Measurements from ENCODE around the gene SSBP1. TPM values are rescaled to one million over a fixed set of nuclear protein-coding genes. Genes with fewer than 3 reads are reported as not detected.

SSBP1 gene
- total RNA-seq, 1 donor from 2014 or later = 266 TPM

DNA sequence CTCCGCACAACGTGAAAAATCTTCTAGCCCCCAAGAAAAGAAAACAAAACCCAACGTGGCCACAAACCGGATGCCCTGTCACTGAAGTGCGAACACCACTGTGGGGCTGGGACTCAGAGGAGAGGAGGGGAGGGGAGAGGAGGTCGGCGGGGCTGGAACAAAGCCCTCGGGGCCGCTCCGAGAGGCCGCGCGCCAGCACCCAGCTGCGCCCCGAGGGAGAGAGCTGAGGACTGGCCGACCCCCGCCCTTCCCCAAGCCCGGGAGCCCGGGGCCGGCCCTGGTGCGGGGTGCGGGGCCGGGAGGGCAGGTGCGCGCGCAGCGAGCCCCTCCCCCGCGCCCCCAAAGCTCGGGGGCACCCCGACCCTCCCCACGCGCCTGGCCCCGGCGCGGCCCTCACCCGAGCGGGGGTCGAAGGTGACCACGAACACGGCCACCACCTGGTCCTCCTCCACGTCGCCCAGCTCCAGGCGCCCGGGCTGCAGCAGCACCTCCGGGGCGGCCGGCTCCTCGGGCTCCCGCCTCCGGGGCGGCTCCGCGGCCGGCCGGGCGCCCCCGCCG lies 36.6 kb upstream of the SSBP1 start:
- Mint-ChIP-seq H3K27ac (peak overlapping the region; percentile 77), H3K27me3 (peaks cover 13% of the 10 kb centered on the region)
- intact Hi-C loops (cut with micrococcal nuclease) = loop anchor here (1.0 to 2.0 kb wide), 2 partner anchors 23 to 37 kb away; partner anchors contain the start of gene SSBP1

DNA sequence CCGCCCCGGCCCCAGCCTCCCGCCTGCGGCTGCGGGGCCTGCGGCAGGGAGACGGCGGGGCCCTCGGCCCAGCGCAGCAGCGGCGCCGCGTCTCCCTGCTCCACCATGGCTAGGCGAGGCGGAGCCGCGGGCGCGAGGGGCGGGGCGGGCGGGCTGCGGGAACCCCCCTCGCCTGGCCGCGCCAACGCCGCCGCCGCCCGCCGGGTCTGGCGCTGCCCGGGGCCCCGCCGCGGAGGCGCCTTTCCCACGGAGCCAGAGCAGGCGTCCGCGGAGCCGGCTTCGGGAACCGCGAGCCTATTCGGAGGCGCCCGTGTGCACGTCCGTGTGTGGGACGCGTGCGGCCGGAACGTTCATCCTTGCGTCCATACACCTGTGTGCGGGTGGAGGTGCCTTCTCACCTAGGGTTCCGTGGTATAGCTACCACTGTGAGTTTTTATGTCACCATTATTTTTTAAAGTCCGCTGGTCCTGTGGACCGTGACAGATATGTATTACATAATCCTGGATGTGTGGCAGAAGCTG lies 36.1 kb upstream of the SSBP1 start, which contains the start of gene DENND11:
DENND11 (minus strand) TSS at position 120 of the 521 bp plus-strand sequence; CDS start at position 107, 13 bp downstream.
- peaks cover 16% of the 10 kb centered on the region for H3K27me3 Mint-ChIP-seq
- intact Hi-C loops (cut with micrococcal nuclease) = loop anchor here (1.0 kb wide), 1 partner anchor 36 kb away; the partner anchor contains the start of gene SSBP1
- peak within 1 kb of the TSS; percentile 77 for H3K27ac Mint-ChIP-seq
- H3K4me1 Mint-ChIP-seq = peaks cover 39% of the 10 kb centered on the region
- peaks cover 8% of the 10 kb centered on the region for H3K36me3 Mint-ChIP-seq (ENCODE audit: low read depth)
- H3K9me3 Mint-ChIP-seq = no peaks in the 10 kb centered on the region
- peak within 1 kb of the TSS; percentile 83 for H3K4me3 Mint-ChIP-seq
- DNase-seq = peak; percentile 87

More for the DNA sequence above, 36.6 kb upstream of the SSBP1 start:
- Mint-ChIP-seq H3K4me3 (peak overlapping the region; percentile 83), H3K4me1 (peaks cover 42% of the 10 kb centered on the region), H3K9me3 (no peaks in the 10 kb centered on the region), H3K36me3 (ENCODE audit: low read depth) (peaks cover 8% of the 10 kb centered on the region)
- DNase-seq = peak; percentile 92

DNA sequence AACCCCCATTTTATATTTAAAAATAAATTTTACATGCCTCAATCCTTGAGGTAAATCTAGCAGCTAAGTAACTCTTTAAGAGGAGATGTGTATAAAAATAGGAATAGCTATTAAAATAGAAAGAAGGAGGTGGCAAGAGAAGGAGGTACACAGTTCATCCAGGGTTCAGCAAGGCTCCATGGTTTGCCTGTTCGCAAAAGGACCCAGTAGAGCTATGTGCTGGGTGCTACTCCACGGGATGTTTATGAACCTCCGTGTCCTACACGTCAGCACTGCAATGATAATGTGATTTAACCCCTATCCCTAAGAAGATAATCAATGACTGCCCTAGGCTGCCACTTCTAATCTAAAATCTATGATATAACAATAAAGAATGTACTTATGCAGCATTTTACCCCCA lies 35.3 kb upstream of the SSBP1 start:
- intact Hi-C loops (cut with micrococcal nuclease) = loop anchor here (1.0 kb wide), 1 partner anchor 35 kb away; the partner anchor contains the start of gene SSBP1
- peaks cover 16% of the 10 kb centered on the region for H3K27me3 Mint-ChIP-seq
- H3K9me3 Mint-ChIP-seq = no peaks in the 10 kb centered on the region
- H3K4me1 Mint-ChIP-seq = peaks cover 32% of the 10 kb centered on the region
- no peak overlapping the region for H3K4me3 Mint-ChIP-seq
- peaks cover 5% of the 10 kb centered on the region for H3K36me3 Mint-ChIP-seq (ENCODE audit: low read depth)
- no peak for DNase-seq
- no peak overlapping the region for H3K27ac Mint-ChIP-seq

DNA sequence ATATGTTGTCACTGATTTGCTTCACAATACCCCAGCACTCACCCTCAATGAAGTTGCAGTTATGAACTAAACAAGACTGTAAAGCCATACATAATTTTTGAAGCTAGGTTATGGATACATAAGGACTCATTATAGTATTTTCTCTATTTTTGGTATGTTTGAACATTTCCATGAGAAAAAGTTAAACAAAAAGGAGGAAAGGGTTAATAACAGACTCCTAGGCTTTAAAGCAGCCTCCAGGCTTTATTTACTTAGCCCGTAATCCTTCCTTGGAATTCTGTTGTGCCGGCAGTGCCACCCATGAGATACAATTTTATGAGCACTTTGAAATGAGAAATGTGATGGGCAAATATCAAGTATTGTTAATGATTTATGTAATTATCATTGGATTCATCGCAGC lies 34.0 kb upstream of the SSBP1 start:
- Mint-ChIP-seq H3K27ac (no peak overlapping the region), H3K27me3 (peaks cover 16% of the 10 kb centered on the region), H3K4me1 (peaks cover 20% of the 10 kb centered on the region), H3K36me3 (ENCODE audit: low read depth) (peaks cover 5% of the 10 kb centered on the region), H3K9me3 (no peaks in the 10 kb centered on the region), H3K4me3 (no peak overlapping the region)
- no peak for DNase-seq
- intact Hi-C loops (cut with micrococcal nuclease) = no loop called here

DNA sequence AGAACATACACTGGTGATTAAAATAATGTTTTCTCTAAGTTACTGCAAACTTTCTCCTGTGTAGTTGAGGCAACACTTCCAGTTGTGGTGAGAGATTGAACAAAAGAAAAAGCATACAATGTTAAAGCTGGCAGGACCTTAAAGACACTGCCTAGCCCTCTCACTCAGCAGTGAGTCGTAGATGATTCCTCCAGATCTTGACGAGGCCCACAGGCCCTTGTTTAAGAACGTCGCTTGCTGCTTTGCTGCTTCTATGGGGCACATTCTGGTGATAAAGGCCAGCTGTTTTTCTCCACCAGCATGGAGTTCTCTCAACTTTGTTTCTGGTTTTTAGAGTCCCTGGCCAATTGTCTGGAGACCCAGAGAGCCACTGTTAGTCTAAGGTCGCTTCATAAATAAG lies 33.4 kb upstream of the SSBP1 start:
- intact Hi-C loops (cut with micrococcal nuclease) = no loop called here
- Mint-ChIP-seq H3K27me3 (peaks cover 16% of the 10 kb centered on the region), H3K4me3 (no peak overlapping the region), H3K9me3 (no peaks in the 10 kb centered on the region), H3K27ac (no peak overlapping the region), H3K4me1 (peaks cover 16% of the 10 kb centered on the region), H3K36me3 (ENCODE audit: low read depth) (peaks cover 3% of the 10 kb centered on the region)
- no peak for DNase-seq

DNA sequence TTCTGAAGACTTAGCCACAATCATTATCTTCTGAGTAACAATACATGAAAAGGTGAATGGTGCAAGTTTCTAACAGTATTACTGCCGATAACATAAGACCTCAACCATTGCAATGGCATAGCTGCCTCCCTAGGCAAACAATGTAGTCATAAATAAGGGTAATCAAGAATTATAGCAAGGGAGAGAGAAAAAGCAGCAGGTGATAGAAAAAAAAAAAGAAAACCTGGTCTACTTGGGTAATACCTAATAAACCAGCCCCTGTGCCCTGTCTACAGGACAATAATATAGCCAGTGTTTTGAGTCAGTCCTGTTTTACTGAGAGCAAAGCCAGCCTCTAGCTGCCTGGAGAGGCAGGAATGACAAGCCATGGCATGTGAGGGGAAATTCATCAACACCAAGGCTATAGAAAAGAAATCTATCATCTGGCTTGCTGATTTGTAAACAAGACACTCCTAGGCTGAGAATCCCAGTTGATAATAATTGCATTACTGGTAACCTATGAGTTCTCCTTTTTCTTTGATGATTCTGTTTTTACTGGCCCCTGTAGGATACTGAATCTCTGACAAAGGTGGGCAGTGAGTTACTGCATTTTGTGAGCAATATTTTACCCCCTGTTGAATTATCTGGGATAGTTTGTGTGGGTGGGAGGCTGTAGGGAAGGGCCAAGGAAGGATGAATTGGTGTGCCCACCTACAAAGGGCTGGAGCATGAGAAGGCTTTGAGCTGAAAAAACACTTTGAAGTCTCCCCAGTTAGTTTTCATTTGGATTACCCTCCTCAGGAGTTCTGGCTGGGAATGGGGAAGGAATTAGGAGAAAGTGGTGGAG lies 31.7 kb upstream of the SSBP1 start:
- Mint-ChIP-seq H3K9me3 (no peaks in the 10 kb centered on the region), H3K4me3 (no peak overlapping the region)
- intact Hi-C loops (cut with micrococcal nuclease) = no loop called here

DNA sequence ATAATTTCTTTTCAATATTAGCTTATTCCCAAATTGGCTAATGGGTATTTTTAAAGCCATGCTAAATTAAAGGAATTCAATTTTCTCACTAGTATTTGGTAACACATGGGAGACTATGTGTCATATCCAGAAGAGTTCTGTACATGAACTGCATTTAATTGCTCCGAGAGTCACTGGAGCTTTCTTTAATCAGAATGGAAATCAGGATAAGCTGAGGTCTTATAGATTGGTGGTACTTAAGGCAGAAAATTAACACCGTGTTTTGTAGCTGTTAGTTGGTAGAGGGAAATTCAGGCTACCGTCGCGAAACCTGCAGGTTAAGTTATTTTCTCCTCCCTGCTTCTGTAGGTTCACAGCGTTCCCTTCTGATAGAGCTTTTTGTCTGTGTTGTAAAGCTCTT lies 29.8 kb upstream of the SSBP1 start, which contains the start of gene WEE2:
WEE2 (plus strand) TSS at position 3 of the 400 bp plus-strand sequence. CDS start 406 bp downstream, outside the sequence.
- no peak for DNase-seq
- H3K36me3 Mint-ChIP-seq (ENCODE audit: low read depth) = peaks cover 3% of the 10 kb centered on the region
- H3K27ac Mint-ChIP-seq = no peak within 1 kb of the TSS
- intact Hi-C loops (cut with micrococcal nuclease) = no loop called here
- H3K4me1 Mint-ChIP-seq = peaks cover 4% of the 10 kb centered on the region
- peaks cover 11% of the 10 kb centered on the region for H3K27me3 Mint-ChIP-seq
- H3K4me3 Mint-ChIP-seq = no peak within 1 kb of the TSS
- H3K9me3 Mint-ChIP-seq = no peaks in the 10 kb centered on the region

More for the DNA sequence above, 31.7 kb upstream of the SSBP1 start:
- Mint-ChIP-seq H3K27me3 (peaks cover 14% of the 10 kb centered on the region), H3K36me3 (ENCODE audit: low read depth) (peaks cover 3% of the 10 kb centered on the region), H3K4me1 (peaks cover 3% of the 10 kb centered on the region), H3K27ac (no peak overlapping the region)
- no peak for DNase-seq

DNA sequence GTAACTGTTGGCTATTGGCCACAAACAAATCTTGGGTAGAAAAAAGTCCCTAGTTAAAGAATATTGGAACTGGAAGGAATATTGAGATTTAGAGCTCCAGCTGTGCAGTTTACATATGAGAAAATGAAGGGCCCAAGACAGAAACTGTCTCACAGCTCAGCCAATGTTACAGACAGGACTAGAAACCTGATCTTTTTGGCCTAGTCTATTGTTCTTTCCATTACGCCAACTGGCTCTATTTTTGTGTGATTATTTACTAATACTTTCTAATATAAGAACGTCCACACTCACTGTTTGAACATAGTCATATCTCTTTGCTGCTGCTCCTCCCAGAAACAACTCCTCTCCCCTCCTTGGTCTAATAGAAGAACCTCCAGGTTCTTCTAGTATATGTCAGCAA lies 28.8 kb upstream of the SSBP1 start:
- no peak overlapping the region for H3K27ac Mint-ChIP-seq
- peaks cover 3% of the 10 kb centered on the region for H3K36me3 Mint-ChIP-seq (ENCODE audit: low read depth)
- intact Hi-C loops (cut with micrococcal nuclease) = no loop called here
- H3K9me3 Mint-ChIP-seq = no peaks in the 10 kb centered on the region
- H3K4me1 Mint-ChIP-seq = peaks cover 4% of the 10 kb centered on the region
- no peak for DNase-seq
- no peak overlapping the region for H3K4me3 Mint-ChIP-seq
- H3K27me3 Mint-ChIP-seq = peaks cover 6% of the 10 kb centered on the region

DNA sequence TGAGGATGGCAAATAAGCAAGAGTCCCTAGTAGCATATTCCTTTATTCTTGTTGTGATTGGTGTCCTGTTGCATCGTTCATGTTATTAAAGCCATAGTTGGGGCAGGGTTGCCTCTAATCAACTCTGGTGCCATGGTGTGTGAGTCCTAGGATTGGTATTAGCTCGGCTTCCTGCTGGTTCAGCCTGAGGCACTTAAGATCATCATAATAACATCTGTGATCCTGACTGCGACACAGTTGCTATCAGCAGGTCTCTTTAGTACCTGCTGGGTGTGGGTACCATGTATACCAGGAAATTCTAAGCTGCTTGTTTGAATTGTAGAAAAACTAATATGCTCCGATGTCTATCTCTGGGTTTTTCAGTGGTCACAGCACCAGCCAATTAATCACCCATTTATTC lies 28.4 kb upstream of the SSBP1 start:
- no peak for DNase-seq
- Mint-ChIP-seq H3K4me1 (peaks cover 4% of the 10 kb centered on the region), H3K27me3 (peaks cover 6% of the 10 kb centered on the region), H3K36me3 (ENCODE audit: low read depth) (peaks cover 3% of the 10 kb centered on the region), H3K27ac (no peak overlapping the region), H3K4me3 (no peak overlapping the region), H3K9me3 (no peaks in the 10 kb centered on the region)
- intact Hi-C loops (cut with micrococcal nuclease) = no loop called here

DNA sequence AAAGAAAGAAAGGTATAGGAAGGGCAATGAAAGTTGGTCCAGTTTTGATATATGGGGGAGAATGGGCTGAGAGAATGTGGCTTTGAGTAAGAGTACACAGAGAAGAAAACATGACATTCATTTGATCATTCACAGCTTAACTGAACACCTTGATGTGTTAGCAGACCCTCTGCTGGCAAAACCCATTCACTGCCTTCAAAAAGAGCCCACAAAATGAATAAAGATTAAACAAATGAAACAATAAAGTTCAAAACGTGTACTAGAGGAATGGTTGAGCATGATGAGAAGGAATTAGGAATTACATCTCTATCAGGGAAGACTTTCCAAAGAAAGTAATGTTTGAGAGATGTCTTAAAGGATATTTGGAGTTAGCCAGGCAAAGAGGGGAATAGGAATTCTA lies 27.9 kb upstream of the SSBP1 start:
- H3K9me3 Mint-ChIP-seq = no peaks in the 10 kb centered on the region
- H3K4me3 Mint-ChIP-seq = no peak overlapping the region
- H3K36me3 Mint-ChIP-seq (ENCODE audit: low read depth) = peaks cover 3% of the 10 kb centered on the region
- DNase-seq = no peak
- peaks cover 3% of the 10 kb centered on the region for H3K27me3 Mint-ChIP-seq
- H3K27ac Mint-ChIP-seq = no peak overlapping the region
- intact Hi-C loops (cut with micrococcal nuclease) = no loop called here
- peaks cover 4% of the 10 kb centered on the region for H3K4me1 Mint-ChIP-seq

DNA sequence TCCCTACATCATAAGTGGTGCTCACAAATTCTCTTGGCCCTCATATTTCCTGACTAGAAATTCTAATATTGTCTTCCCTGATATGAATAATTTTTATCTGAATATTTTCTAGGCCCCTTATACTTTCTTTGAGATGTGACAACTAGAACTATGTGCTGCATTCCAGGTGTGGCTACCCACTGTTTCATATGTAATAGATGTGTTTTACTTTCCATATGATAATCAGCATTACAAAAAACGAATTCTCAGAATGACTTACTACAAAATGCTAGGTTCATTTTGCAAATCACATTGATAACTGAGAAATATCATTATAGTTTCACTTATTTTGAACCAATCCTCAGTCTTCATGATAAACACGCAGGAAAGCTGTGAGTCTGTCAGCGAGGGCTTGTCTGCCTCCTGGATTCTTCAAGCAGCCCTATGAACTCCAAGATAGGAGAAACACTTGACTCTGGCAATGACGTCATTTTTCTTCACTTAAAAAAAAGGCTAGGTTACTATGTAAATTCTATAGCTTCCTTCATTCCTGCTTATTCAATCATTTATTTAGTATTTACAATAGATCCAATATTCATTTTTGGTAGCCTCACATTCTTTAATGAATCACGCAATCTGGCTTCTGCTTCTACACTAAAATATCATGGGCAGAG lies 25.4 kb upstream of the SSBP1 start:
- Mint-ChIP-seq H3K4me1 (peaks cover 4% of the 10 kb centered on the region), H3K9me3 (no peaks in the 10 kb centered on the region), H3K27me3 (peaks cover 4% of the 10 kb centered on the region), H3K27ac (no peak overlapping the region), H3K36me3 (ENCODE audit: low read depth) (peaks cover 3% of the 10 kb centered on the region), H3K4me3 (no peak overlapping the region)
- DNase-seq = no peak
- intact Hi-C loops (cut with micrococcal nuclease) = no loop called here

DNA sequence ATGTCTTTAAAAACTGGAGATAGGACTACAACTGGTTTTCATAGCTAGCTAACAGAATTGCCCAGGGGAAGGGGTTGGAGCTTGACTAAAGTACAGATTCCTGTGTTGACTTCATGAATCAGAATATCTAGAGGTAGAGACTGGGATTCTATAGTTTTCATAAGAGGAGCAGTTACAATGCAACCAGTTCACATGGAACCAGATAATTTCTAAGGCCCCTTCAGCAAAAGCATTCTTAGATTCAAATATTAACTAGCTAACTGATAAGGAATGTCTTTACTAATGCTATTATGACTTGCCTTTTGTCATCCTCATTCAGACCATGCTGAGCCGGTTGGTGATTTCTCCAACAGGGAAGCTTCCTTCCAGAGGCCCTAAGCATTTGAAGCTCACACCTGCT lies 24.3 kb upstream of the SSBP1 start:
- H3K9me3 Mint-ChIP-seq = no peaks in the 10 kb centered on the region
- H3K27me3 Mint-ChIP-seq = peaks cover 7% of the 10 kb centered on the region
- H3K4me1 Mint-ChIP-seq = peaks cover 4% of the 10 kb centered on the region
- H3K27ac Mint-ChIP-seq = no peak overlapping the region
- peaks cover 3% of the 10 kb centered on the region for H3K36me3 Mint-ChIP-seq (ENCODE audit: low read depth)
- no peak for DNase-seq
- H3K4me3 Mint-ChIP-seq = no peak overlapping the region
- intact Hi-C loops (cut with micrococcal nuclease) = no loop called here

DNA sequence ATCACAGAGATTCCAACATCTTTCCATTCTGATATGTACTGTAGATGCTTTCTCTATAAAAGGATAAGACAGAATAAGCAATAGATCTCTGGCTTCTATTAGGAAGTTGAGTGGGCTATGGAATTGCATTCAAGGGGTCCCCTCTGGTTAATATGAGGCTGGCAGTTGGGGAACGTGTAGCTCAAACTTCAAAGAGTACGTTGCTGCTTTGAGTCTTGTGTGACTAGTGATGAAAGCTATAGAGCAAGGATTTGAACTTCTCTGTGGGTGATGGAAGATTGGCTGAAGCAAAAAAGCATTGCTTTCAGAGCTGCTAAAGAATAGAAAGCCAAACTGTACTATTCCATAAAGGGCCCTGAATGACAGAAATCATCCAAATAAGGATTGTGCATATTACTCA lies 23.6 kb upstream of the SSBP1 start:
- peaks cover 3% of the 10 kb centered on the region for H3K36me3 Mint-ChIP-seq (ENCODE audit: low read depth)
- H3K4me1 Mint-ChIP-seq = peaks cover 4% of the 10 kb centered on the region
- intact Hi-C loops (cut with micrococcal nuclease) = no loop called here
- DNase-seq = no peak
- H3K4me3 Mint-ChIP-seq = no peak overlapping the region
- peaks cover 7% of the 10 kb centered on the region for H3K27me3 Mint-ChIP-seq
- no peaks in the 10 kb centered on the region for H3K9me3 Mint-ChIP-seq
- no peak overlapping the region for H3K27ac Mint-ChIP-seq

DNA sequence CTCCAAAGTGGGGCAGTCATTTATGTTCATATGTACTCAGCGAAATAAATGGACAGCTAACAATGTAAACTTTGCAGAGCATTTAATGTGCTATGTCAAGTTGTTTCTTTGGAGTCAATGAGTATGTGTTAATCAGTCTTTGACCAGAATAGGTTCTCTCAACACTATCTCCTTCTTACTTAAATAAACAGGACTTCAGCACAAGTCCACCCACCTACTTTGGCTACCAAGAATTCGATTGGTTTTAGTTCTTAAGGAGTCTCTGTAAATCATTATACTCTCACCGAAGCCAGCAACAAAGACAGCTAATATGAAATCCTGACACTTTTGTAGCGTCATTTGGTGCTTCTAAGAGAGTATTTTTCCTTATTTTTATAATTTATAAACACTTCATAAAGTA lies 23.1 kb upstream of the SSBP1 start:
- no peak overlapping the region for H3K4me3 Mint-ChIP-seq
- intact Hi-C loops (cut with micrococcal nuclease) = no loop called here
- peaks cover 3% of the 10 kb centered on the region for H3K36me3 Mint-ChIP-seq (ENCODE audit: low read depth)
- no peak for DNase-seq
- H3K4me1 Mint-ChIP-seq = peaks cover 4% of the 10 kb centered on the region
- peaks cover 7% of the 10 kb centered on the region for H3K27me3 Mint-ChIP-seq
- no peaks in the 10 kb centered on the region for H3K9me3 Mint-ChIP-seq
- H3K27ac Mint-ChIP-seq = no peak overlapping the region
